Activated CD4-positive, CD25-positive, alpha-beta regulatory T cell (primary cell): ENCODE data around the gene LHFPL4.
"Not testable (repeated sequence)": the region's sequence is repeated elsewhere in the genome, so short reads cannot be mapped to it uniquely, and the experiment has no call there.

ENCODE experiments used
- DNase-seq, 4 experiments: peaks; one replicate each; lab custom pipeline; 2025; lab: John Stamatoyannopoulos, UW

LHFPL4 gene

GRCh38 chr3:9553021-9553947 lies at the start of gene LHFPL4:
LHFPL4 (minus strand) TSS chr3:9553822; CDS start chr3:9552679, 1,143 bp downstream.
- DNase-seq, result no peak

- no peak for DNase-seq
Observed at GRCh38 chr3:9602620-9603019, 49.0 kb upstream of the LHFPL4 start.

- not testable (repeated sequence) for DNase-seq
Observed at GRCh38 chr3:9601006-9601581, 47.5 kb upstream of the LHFPL4 start.

GRCh38 chr3:9600597-9600996 lies 47.0 kb upstream of the LHFPL4 start:
- DNase-seq, result no peak

- DNase-seq, result no peak
Observed at GRCh38 chr3:9598783-9599387, 45.3 kb upstream of the LHFPL4 start.

- DNase-seq, result no peak
Observed at GRCh38 chr3:9595877-9596276, 42.3 kb upstream of the LHFPL4 start.

- DNase-seq, result not testable (repeated sequence)
Observed at GRCh38 chr3:9591781-9592180, 38.2 kb upstream of the LHFPL4 start.

- DNase-seq, result no peak
Observed at GRCh38 chr3:9590282-9590791, 36.7 kb upstream of the LHFPL4 start.

GRCh38 chr3:9583792-9584191 lies 30.2 kb upstream of the LHFPL4 start:
- DNase-seq, result no peak

GRCh38 chr3:9583371-9583770 lies 29.7 kb upstream of the LHFPL4 start:
- DNase-seq, result no peak

GRCh38 chr3:9582332-9582731 lies 28.7 kb upstream of the LHFPL4 start:
- no peak for DNase-seq

GRCh38 chr3:9581742-9582141 lies 28.1 kb upstream of the LHFPL4 start:
- no peak for DNase-seq

GRCh38 chr3:9569054-9569453 lies 15.4 kb upstream of the LHFPL4 start:
- DNase-seq, result no peak

GRCh38 chr3:9565316-9565715 lies 11.7 kb upstream of the LHFPL4 start:
- no peak for DNase-seq

- DNase-seq, result no peak
Observed at GRCh38 chr3:9563851-9564250, 10.2 kb upstream of the LHFPL4 start.

GRCh38 chr3:9560056-9560455 lies 6.4 kb upstream of the LHFPL4 start:
- DNase-seq, result not testable (repeated sequence)

GRCh38 chr3:9553948-9554513 lies 409 bp upstream of the LHFPL4 start:
- no peak for DNase-seq

- no peak for DNase-seq
Observed at GRCh38 chr3:9552252-9552999, 1.2 kb downstream of the LHFPL4 start.

GRCh38 chr3:9550999-9551398 lies 2.6 kb downstream of the LHFPL4 start:
- no peak for DNase-seq

- DNase-seq, result no peak
Observed at GRCh38 chr3:9549600-9549999, 4.0 kb downstream of the LHFPL4 start.

GRCh38 chr3:9548991-9549390 lies 4.6 kb downstream of the LHFPL4 start:
- DNase-seq, result no peak

- DNase-seq, result no peak
Observed at GRCh38 chr3:9542182-9542581, 11.4 kb downstream of the LHFPL4 start.
